ENCODE data around the gene HOXD3.

DNA sequence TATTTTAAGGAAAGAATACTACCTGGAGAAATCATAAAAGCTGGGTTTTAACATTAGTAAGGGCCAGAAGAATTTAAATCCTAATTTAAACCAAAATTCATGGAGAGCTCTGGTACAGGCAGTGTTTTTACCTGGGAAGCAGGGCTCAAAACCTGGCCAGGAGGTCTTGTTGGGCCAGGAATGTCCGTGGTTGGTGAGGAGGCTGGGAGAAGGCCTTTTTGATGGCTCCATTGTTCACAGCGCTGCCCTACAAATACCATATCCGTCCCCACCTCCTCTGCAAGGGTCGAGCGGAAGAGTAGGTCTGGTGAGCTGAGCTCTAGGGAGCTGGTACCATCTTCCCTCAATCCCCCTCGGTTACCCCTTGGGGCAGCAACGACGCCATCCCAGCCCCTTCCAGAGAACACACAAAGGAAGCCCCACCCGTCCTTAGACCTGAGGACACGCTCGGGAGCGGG, 20.5 kb downstream of the HOXD3 start:
- no peak for TF ChIP-seq POLR2A (IDR thresholded peaks at IDR 0.05)
- no peak for TF ChIP-seq CTCF (IDR thresholded peaks at IDR 0.05)
